Right atrium auricular region (tissue), 2 donors: ENCODE results near the gene GRM5. TPM values are rescaled to one million over a fixed set of nuclear protein-coding genes. Genes with fewer than 3 reads are reported as not detected.

Source experiments
- DNase-seq: peaks from one replicate; pipeline ENCODE4 v3.0.0-alpha.2; 2019; ENCODE audit warnings: low spot score
- H3K27ac ChIP-seq, 2 donors: fragments of 200-600 bp; sonication (generic); 1 replicate in 1 of 2; 2 replicates in 1 of 2; pipeline ENCODE4 v1.5.1; 2016 to 2019
- H3K27me3 ChIP-seq, 2 donors: fragments of 200-600 bp; sonication (generic); one replicate each; pipeline versions ENCODE4 v1.5.1 to v1.6.0; 2017 to 2019
- H3K36me3 ChIP-seq: fragments of 200-600 bp; sonication (generic); one replicate; pipeline ENCODE4 v1.5.1; 2016
- H3K4me1 ChIP-seq, 2 donors: fragments of 200-600 bp; sonication (generic); one replicate each; pipeline versions ENCODE4 v1.5.1 to v1.6.0; 2017 to 2019
- H3K4me3 ChIP-seq, 2 donors: fragments of 200-600 bp; sonication (generic); 1 replicate in 1 of 2; 2 replicates in 1 of 2; pipeline ENCODE4 v1.5.1; 2017 to 2019; ENCODE audit warnings: mild to moderate bottlenecking in 1 of 2, moderate library complexity in 1 of 2
- H3K9me3 ChIP-seq, 2 donors: fragments of 200-600 bp; sonication (generic); one replicate each; pipeline ENCODE4 v1.5.1; 2019
- CTCF ChIP-seq, 2 donors: fragments of 200-600 bp; sonication (generic); IDR thresholded peaks; one replicate each; pipeline ENCODE4 v1.5.1; 2019; ENCODE audit warnings: antibody characterized with exemption in 2 of 2
- total RNA-seq, 2 donors: library from RNA; depleted of rRNA; stranded (reverse); fragments of >200 nt; gene quantifications; one replicate each; pipeline ENCODE4 v1.1.0, GENCODE V29; 2016

The GRM5 gene
- total RNA-seq, 2 donors from 2014 or later = not detected

- Histone ChIP-seq H3K27me3 (no peaks in the 10 kb centered on the region), H3K4me3 (no peak overlapping the region), H3K9me3 (no peaks in the 10 kb centered on the region), H3K4me1 (no peaks in the 10 kb centered on the region), H3K27ac (no peak overlapping the region), H3K36me3 (no peaks in the 10 kb centered on the region)
- TF ChIP-seq CTCF (IDR thresholded peaks at IDR 0.05) = no peak
- DNase-seq = no peak
These were observed 246.2 kb downstream of the GRM5 start for GRCh38 chr11:88819616-88820015.

GRCh38 chr11:88818978-88819377 is 246.8 kb downstream of the GRM5 start:
- Histone ChIP-seq H3K27ac (no peak overlapping the region), H3K4me3 (no peak overlapping the region), H3K9me3 (no peaks in the 10 kb centered on the region), H3K4me1 (no peaks in the 10 kb centered on the region), H3K27me3 (no peaks in the 10 kb centered on the region), H3K36me3 (no peaks in the 10 kb centered on the region)
- TF ChIP-seq CTCF (IDR thresholded peaks at IDR 0.05) = no peak
- DNase-seq = no peak

GRCh38 chr11:88815505-88815904 is 250.3 kb downstream of the GRM5 start:
- Histone ChIP-seq H3K4me3 (no peak overlapping the region), H3K4me1 (no peaks in the 10 kb centered on the region), H3K27ac (no peak overlapping the region), H3K27me3 (no peaks in the 10 kb centered on the region), H3K36me3 (no peaks in the 10 kb centered on the region), H3K9me3 (no peaks in the 10 kb centered on the region)
- no peak for TF ChIP-seq CTCF (IDR thresholded peaks at IDR 0.05)
- no peak for DNase-seq

GRCh38 chr11:88814076-88814475 is 251.7 kb downstream of the GRM5 start:
- no peak for DNase-seq
- Histone ChIP-seq H3K27me3 (no peaks in the 10 kb centered on the region), H3K36me3 (no peaks in the 10 kb centered on the region), H3K4me3 (no peak overlapping the region), H3K9me3 (no peaks in the 10 kb centered on the region), H3K4me1 (no peaks in the 10 kb centered on the region), H3K27ac (no peak overlapping the region)
- no peak for TF ChIP-seq CTCF (IDR thresholded peaks at IDR 0.05)

GRCh38 chr11:88813233-88813915 is 252.4 kb downstream of the GRM5 start:
- no peak for TF ChIP-seq CTCF (IDR thresholded peaks at IDR 0.05)
- no peak overlapping the region for H3K27ac ChIP-seq
- H3K9me3 ChIP-seq = no peaks in the 10 kb centered on the region
- no peaks in the 10 kb centered on the region for H3K27me3 ChIP-seq
- no peak for DNase-seq
- H3K36me3 ChIP-seq = no peaks in the 10 kb centered on the region
- H3K4me3 ChIP-seq = no peak overlapping the region
- no peaks in the 10 kb centered on the region for H3K4me1 ChIP-seq
